Muscle of leg (tissue), 11 donors: Measurements from ENCODE around the gene KIAA1671. TPM values are rescaled to one million over a fixed set of nuclear protein-coding genes. Genes with fewer than 3 reads are reported as not detected.

Source experiments
- DNase-seq: peaks from one replicate; pipeline ENCODE4 v3.0.0; 2013
- H3K27ac ChIP-seq: one replicate; pipeline ENCODE4 v1.5.1; 2013; ENCODE audit warnings: mild to moderate bottlenecking, low read length, control low read depth
- H3K27me3 ChIP-seq: one replicate; pipeline ENCODE4 v1.6.1; 2013; ENCODE audit warnings: low read length; ENCODE audit not compliant: control insufficient read depth, insufficient read depth
- H3K36me3 ChIP-seq: one replicate; pipeline ENCODE4 v1.6.1; 2013; ENCODE audit warnings: low read length; ENCODE audit not compliant: control insufficient read depth, insufficient read depth
- H3K4me1 ChIP-seq: one replicate; pipeline ENCODE4 v1.6.1; 2013; ENCODE audit warnings: low read length; ENCODE audit not compliant: control insufficient read depth, insufficient read depth
- H3K4me3 ChIP-seq: one replicate; pipeline ENCODE4 v1.5.1; 2013; ENCODE audit warnings: low read length, control low read depth
- H3K9me3 ChIP-seq: replicated peaks from 2 replicates; pipeline ENCODE4 v1.6.1; 2013; ENCODE audit warnings: low read depth, low read length; ENCODE audit not compliant: control insufficient read depth
- WGBS: methylation state at CpG from one replicate; pipeline ENCODE4 v1.1.5; 2013; ENCODE audit warnings: missing lambda C conversion rate; ENCODE audit not compliant: insufficient coverage; 5-methylcytosine and 5-hydroxymethylcytosine counted together
- polyA plus RNA-seq, 8 donors: library from polyadenylated mRNA; unstranded; fragments of 120-200 nt; gene quantifications; one replicate each; pipeline versions ENCODE4 v1.2.1 to v1.2.3, GENCODE V29; 2013; ENCODE audit warnings: inconsistent platforms in 1 of 8, low replicate concordance in 1 of 8; ENCODE audit not compliant: insufficient read length in 8 of 8, insufficient read depth in 1 of 8
- total RNA-seq: library from RNA; stranded (reverse); fragments of 120-200 nt; gene quantifications from one replicate; pipeline ENCODE4 v1.2.4, GENCODE V29; 2013

Gene KIAA1671
- total and polyA plus RNA-seq, 9 donors: 10.8 to 34.5 (median 26.3) TPM

- no peaks in the 10 kb centered on the region for H3K27me3 ChIP-seq
- H3K4me1 ChIP-seq: no peaks in the 10 kb centered on the region
- 85% methylated on average over 3 of the region's 3 CpGs for WGBS
- no peak overlapping the region for H3K4me3 ChIP-seq
- H3K9me3 ChIP-seq: no peaks in the 10 kb centered on the region
- H3K27ac ChIP-seq: no peak overlapping the region
- DNase-seq: no peak
- H3K36me3 ChIP-seq: peaks cover 26% of the 10 kb centered on the region
Measured at GRCh38 chr22:25186140-25186539, 233.6 kb downstream of the KIAA1671 start.

GRCh38 chr22:25187469-25187868 is 235.0 kb downstream of the KIAA1671 start:
- Histone ChIP-seq H3K27me3 (no peaks in the 10 kb centered on the region), H3K9me3 (no peaks in the 10 kb centered on the region), H3K27ac (no peak overlapping the region), H3K4me3 (no peak overlapping the region), H3K4me1 (no peaks in the 10 kb centered on the region), H3K36me3 (peaks cover 33% of the 10 kb centered on the region)
- WGBS: no CpG with 5 or more reads among the region's 6 CpGs
- DNase-seq: no peak

GRCh38 chr22:25192406-25192805 is 239.9 kb downstream of the KIAA1671 start:
- peaks cover 14% of the 10 kb centered on the region for H3K36me3 ChIP-seq
- no peak for DNase-seq
- 82% methylated on average over 7 of the region's 12 CpGs for WGBS

GRCh38 chr22:25193130-25193529 is 240.6 kb downstream of the KIAA1671 start:
- Histone ChIP-seq H3K9me3 (no peaks in the 10 kb centered on the region), H3K4me3 (no peak overlapping the region), H3K27me3 (no peaks in the 10 kb centered on the region), H3K4me1 (no peaks in the 10 kb centered on the region), H3K27ac (no peak overlapping the region), H3K36me3 (peaks cover 14% of the 10 kb centered on the region)
- WGBS: no CpG with 5 or more reads among the region's 4 CpGs
- DNase-seq: no peak

More at GRCh38 chr22:25192406-25192805, 239.9 kb downstream of the KIAA1671 start:
- no peaks in the 10 kb centered on the region for H3K9me3 ChIP-seq
- no peak overlapping the region for H3K4me3 ChIP-seq
- H3K27ac ChIP-seq: no peak overlapping the region
- H3K27me3 ChIP-seq: no peaks in the 10 kb centered on the region
- no peaks in the 10 kb centered on the region for H3K4me1 ChIP-seq

- no peak overlapping the region for H3K27ac ChIP-seq
- H3K27me3 ChIP-seq: no peaks in the 10 kb centered on the region
- no peaks in the 10 kb centered on the region for H3K4me1 ChIP-seq
- no peak overlapping the region for H3K4me3 ChIP-seq
- no CpG with 5 or more reads among the region's 3 CpGs for WGBS
- peaks cover 14% of the 10 kb centered on the region for H3K36me3 ChIP-seq
- DNase-seq: no peak
- H3K9me3 ChIP-seq: no peaks in the 10 kb centered on the region
Measured at GRCh38 chr22:25193548-25193947, 241.0 kb downstream of the KIAA1671 start.

GRCh38 chr22:25196326-25196725 is 243.8 kb downstream of the KIAA1671 start:
- 75% methylated on average over 3 of the region's 5 CpGs for WGBS
- H3K4me1 ChIP-seq: no peaks in the 10 kb centered on the region
- no peaks in the 10 kb centered on the region for H3K27me3 ChIP-seq
- no peaks in the 10 kb centered on the region for H3K9me3 ChIP-seq
- no peak overlapping the region for H3K4me3 ChIP-seq
- no peak overlapping the region for H3K27ac ChIP-seq
- H3K36me3 ChIP-seq: peaks cover 11% of the 10 kb centered on the region
- DNase-seq: no peak

GRCh38 chr22:25197340-25197739 is 244.8 kb downstream of the KIAA1671 start:
- no peaks in the 10 kb centered on the region for H3K9me3 ChIP-seq
- H3K27ac ChIP-seq: no peak overlapping the region
- WGBS: 73% methylated on average over 4 of the region's 4 CpGs
- H3K4me3 ChIP-seq: no peak overlapping the region
- no peak for DNase-seq
- H3K36me3 ChIP-seq: peaks cover 4% of the 10 kb centered on the region
- no peaks in the 10 kb centered on the region for H3K27me3 ChIP-seq
- no peaks in the 10 kb centered on the region for H3K4me1 ChIP-seq

GRCh38 chr22:25199731-25200520 is 247.4 kb downstream of the KIAA1671 start, which contains the start of gene CRYBB3:
Gene CRYBB3, plus strand, starts transcription at chr22:25199858. Its CDS starts 1,539 bp downstream, at chr22:25201397.
- H3K36me3 ChIP-seq: peaks cover 2% of the 10 kb centered on the region
- H3K9me3 ChIP-seq: no peaks in the 10 kb centered on the region
- H3K4me1 ChIP-seq: no peaks in the 10 kb centered on the region
- WGBS: 43% methylated on average over 15 of the region's 17 CpGs
- no peaks in the 10 kb centered on the region for H3K27me3 ChIP-seq
- H3K4me3 ChIP-seq: no peak within 1 kb of the TSS
- H3K27ac ChIP-seq: no peak within 1 kb of the TSS
- no peak for DNase-seq

- DNase-seq: no peak
- Histone ChIP-seq H3K4me1 (no peaks in the 10 kb centered on the region), H3K36me3 (no peaks in the 10 kb centered on the region), H3K4me3 (no peak overlapping the region), H3K27me3 (no peaks in the 10 kb centered on the region), H3K27ac (no peak overlapping the region), H3K9me3 (no peaks in the 10 kb centered on the region)
- 73% methylated on average over 7 of the region's 7 CpGs for WGBS
Measured at GRCh38 chr22:25200967-25201366, 248.5 kb downstream of the KIAA1671 start.

- no peak overlapping the region for H3K27ac ChIP-seq
- 79% methylated on average over 7 of the region's 10 CpGs for WGBS
- H3K4me1 ChIP-seq: no peaks in the 10 kb centered on the region
- no peaks in the 10 kb centered on the region for H3K9me3 ChIP-seq
- H3K36me3 ChIP-seq: no peaks in the 10 kb centered on the region
- no peak overlapping the region for H3K4me3 ChIP-seq
- no peak for DNase-seq
- H3K27me3 ChIP-seq: no peaks in the 10 kb centered on the region
Measured at GRCh38 chr22:25201557-25202273, 249.2 kb downstream of the KIAA1671 start.
